Globus pallidus (tissue), 1 donor: ENCODE results near the gene ZNF560.

Experiments used
- DNase-seq: peaks from one replicate; pipeline ENCODE4 v3.0.0-alpha.2; 2015; ENCODE audit warnings: low spot score

The ZNF560 gene

GRCh38 chr19:9435279-9436268 lies 62.8 kb downstream of the ZNF560 start, which contains the start of gene ZNF266:
Gene ZNF266 (minus strand): TSS chr19:9435573. CDS start chr19:9420089, 15,484 bp downstream.
- DNase-seq, result peak; percentile 80

GRCh38 chr19:9431475-9431874 lies 66.9 kb downstream of the ZNF560 start:
- DNase-seq, result no peak

- no peak for DNase-seq
These were observed 68.0 kb downstream of the ZNF560 start for GRCh38 chr19:9430444-9430843.

- no peak for DNase-seq
These were observed 70.5 kb downstream of the ZNF560 start for GRCh38 chr19:9427941-9428340.
